Hepatocyte (in vitro differentiated cells): ENCODE measurements around the gene ATXN7L1.

Experiments
- EZH2 ChIP-seq: fragments of 200-600 bp; sonication (generic); IDR thresholded peaks from 2 replicates; pipeline ENCODE4 v1.6.1; 2016; ENCODE audit warnings: antibody characterized with exemption, mild to moderate bottlenecking, borderline replicate concordance
- EZH2phosphoT487 ChIP-seq: fragments of 200-600 bp; sonication (generic); IDR thresholded peaks from one replicate; pipeline ENCODE4 v1.6.1; 2018; ENCODE audit warnings: antibody characterized with exemption, mild to moderate bottlenecking, low read depth, moderate library complexity; ENCODE audit not compliant: unreplicated experiment, severe bottlenecking
- TF ChIP-seq, protein P1 (sequence below): fragments of 200-600 bp; sonication (generic); IDR thresholded peaks from 2 replicates; pipeline ENCODE4 v1.5.1; 2016; ENCODE audit warnings: antibody characterized with exemption, mild to moderate bottlenecking; ENCODE audit not compliant: poor library complexity

- TF ChIP-seq, protein P1, sequence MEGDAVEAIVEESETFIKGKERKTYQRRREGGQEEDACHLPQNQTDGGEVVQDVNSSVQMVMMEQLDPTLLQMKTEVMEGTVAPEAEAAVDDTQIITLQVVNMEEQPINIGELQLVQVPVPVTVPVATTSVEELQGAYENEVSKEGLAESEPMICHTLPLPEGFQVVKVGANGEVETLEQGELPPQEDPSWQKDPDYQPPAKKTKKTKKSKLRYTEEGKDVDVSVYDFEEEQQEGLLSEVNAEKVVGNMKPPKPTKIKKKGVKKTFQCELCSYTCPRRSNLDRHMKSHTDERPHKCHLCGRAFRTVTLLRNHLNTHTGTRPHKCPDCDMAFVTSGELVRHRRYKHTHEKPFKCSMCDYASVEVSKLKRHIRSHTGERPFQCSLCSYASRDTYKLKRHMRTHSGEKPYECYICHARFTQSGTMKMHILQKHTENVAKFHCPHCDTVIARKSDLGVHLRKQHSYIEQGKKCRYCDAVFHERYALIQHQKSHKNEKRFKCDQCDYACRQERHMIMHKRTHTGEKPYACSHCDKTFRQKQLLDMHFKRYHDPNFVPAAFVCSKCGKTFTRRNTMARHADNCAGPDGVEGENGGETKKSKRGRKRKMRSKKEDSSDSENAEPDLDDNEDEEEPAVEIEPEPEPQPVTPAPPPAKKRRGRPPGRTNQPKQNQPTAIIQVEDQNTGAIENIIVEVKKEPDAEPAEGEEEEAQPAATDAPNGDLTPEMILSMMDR, result no peak
- TF ChIP-seq EZH2phosphoT487, result no peak
- no peak for TF ChIP-seq EZH2
Observed at GRCh38 chr7:105875505-105875904, 894 bp downstream of the ATXN7L1 start.
